HG02970 (cell line): ENCODE measurements around the gene NTHL1.

Source experiments
- ATAC-seq: cut with Tn5 transposase; IDR thresholded peaks from one replicate; pipeline ENCODE4 v1.9.1; 2021; ENCODE audit warnings: mild to moderate bottlenecking, moderate library complexity, moderate number of reproducible peaks; ENCODE audit not compliant: unreplicated experiment, low FRiP score

Gene NTHL1

GRCh38 chr16:2070576-2071453 is 23.2 kb upstream of the NTHL1 start:
- no peak for ATAC-seq

DNA sequence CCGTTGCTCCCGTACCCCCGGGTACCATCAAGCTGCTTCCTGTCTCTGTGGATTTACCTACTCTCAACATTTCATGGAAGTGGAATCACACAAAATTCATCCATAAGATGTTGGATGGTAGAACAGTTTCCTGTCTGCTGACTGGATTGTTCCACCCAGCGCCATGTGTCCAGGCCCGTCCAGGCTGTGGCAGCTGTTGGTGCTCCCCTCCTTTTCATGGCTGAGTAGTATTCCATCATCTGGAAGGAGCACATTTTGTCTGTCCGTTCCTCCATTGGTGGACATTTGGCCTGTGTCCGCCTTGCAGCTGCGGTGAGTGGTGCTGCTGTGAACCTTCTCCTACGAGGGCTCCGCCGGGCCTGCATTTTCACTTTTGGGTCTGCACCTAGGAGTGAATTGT is 18.5 kb upstream of the NTHL1 start:
- no peak for ATAC-seq

DNA sequence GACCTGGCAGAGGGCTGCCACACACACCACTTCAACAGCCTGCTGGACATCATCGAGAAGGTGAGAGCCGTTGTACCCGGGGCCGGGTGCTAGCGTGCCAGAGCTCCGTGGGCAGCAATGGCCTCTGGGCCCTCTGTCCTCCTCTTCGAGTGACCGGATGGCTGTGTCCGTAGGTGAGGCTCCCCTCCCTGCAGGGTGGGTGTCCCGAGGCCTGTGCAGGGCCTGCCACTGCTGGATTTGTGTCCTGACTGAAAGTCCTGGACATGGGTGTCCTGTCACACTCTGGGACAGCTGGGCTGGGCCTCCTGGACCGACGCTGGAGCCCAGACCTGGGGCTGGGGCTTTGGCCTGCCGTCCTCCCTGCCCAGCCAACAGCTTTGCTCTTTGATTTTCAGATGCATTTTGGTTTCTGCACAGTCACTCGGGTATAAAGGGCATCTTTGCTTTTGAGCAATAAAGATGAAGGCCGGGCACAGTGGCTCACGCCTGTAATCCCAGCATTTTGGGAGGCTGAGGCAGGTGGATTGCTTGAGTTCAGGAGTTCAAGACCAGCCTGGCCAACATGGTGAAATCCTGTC is 16.8 kb upstream of the NTHL1 start:
- ATAC-seq, result no peak

- ATAC-seq, result no peak
These were observed 16.2 kb upstream of the NTHL1 start for GRCh38 chr16:2063861-2064260.

- no peak for ATAC-seq
These were observed 15.2 kb upstream of the NTHL1 start for GRCh38 chr16:2062801-2063200.

DNA sequence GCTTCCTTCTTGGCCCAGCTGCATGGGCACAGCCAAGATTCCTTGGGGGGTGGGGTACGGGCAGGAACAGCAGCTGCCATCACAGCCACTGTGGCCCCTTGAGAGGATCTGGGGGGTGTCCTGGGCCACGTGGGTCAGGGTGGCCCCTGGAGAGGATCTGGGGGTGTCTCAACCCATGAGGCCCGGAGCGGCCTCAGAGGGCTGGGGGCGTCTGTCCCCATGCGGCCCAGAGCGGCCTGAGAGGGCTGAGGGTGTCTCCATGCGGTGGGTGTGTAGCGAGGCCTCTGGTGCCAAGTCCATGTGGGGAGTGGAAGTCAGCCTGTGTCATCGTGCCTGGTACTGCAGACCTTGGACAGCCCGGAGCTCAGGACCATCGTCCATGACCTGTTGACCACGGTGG is 13.9 kb upstream of the NTHL1 start:
- ATAC-seq, result no peak

DNA sequence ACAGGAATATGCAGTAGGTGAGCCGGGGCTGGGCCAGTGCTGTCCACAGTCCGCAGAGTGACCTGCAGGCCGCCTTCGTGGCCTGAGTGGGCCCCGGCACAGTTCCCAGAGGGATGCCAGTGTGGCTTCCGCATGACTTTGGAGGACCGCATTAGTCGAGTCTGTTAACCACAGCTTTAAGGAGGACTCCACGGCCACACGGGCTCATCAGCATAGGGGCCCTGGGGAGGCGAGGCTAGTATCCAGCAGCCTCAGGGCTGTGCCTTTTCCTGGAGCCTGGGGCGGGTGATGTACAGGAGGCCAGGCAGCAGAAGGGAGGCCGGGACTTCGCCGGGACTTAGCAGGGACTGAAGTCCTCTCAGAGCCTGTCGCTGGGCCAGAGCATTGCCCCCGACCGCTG is 13.4 kb upstream of the NTHL1 start:
- ATAC-seq, result no peak

DNA sequence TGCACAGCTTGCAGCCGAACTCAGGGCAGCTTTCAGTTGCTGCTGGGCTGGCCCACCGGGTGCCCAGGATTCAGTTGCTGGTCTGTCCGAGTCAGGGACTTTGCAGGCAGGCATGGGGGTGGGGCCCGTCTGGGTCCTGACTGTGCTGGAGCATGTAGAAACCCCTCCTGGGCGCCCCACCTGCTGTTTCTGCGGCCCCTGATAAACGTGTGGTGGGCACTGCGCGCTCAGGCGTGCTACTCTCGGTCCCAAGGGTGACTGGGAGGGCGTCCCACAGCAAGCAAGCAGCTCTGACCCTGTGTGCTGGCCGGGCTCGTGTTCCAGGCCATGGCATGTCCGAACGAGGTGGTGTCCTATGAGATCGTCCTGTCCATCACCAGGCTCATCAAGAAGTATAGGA is 12.7 kb upstream of the NTHL1 start:
- ATAC-seq, result no peak

DNA sequence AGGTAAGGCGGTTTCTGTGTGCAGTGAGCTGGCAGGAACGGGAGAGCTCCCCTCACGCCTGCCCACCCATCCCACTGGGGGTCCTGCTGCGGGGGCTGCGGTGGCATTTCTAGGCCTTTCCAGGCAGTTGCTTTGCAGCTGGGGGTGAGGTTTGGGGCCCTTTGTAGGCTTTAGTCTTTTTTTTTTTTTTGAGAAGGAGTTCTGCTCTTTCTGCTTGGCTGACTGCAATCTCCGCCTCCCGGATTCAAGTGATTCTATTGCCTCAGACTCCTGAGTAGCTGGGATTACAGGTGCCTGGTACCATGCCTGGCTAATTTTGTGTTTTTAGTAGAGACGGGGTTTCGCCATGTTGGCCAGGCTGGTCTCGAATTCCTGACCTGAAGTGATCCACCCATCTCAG is 11.2 kb upstream of the NTHL1 start:
- no peak for ATAC-seq

DNA sequence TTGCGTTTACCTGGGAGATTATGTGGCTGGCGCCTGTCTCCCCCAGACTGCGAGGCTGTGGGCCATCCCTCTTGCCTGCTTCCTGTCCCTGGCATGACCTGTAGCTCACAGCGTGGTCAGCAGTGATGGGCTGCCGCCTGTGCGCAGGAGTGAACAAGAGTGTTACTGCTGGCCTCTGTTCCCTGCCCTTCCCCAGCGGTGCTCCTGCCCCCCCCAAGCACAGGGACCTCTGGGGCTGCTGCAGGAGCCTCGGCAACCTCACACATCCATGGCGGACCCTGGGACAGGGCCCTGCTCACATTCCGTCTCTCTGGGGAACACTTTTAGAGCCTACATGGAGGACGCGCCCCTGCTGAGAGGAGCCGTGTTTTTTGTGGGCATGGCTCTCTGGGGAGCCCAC is 10.8 kb upstream of the NTHL1 start:
- ATAC-seq, result no peak

GRCh38 chr16:2057438-2057837 is 9.8 kb upstream of the NTHL1 start:
- no peak for ATAC-seq

GRCh38 chr16:2056681-2057407 is 9.2 kb upstream of the NTHL1 start:
- ATAC-seq, result no peak

DNA sequence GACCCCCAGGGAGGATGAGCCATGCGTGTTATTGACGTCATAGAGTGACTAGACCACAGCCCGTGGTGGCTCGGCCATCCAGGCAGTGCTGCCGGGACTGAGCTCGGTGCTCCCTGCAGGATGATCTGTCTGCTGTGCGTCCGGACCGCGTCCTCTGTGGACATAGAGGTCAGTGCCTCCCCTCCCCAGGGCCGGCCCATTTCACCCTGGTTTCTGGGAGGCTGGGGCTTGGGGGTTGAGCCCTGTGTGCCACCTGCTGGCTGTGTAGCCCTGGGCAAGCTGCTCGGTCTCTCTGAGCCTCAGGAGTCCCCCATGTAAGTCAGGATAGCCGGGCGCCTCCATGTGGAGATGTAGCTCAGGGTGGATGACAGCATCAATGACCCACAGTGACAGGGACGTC is 8.4 kb upstream of the NTHL1 start:
- no peak for ATAC-seq

DNA sequence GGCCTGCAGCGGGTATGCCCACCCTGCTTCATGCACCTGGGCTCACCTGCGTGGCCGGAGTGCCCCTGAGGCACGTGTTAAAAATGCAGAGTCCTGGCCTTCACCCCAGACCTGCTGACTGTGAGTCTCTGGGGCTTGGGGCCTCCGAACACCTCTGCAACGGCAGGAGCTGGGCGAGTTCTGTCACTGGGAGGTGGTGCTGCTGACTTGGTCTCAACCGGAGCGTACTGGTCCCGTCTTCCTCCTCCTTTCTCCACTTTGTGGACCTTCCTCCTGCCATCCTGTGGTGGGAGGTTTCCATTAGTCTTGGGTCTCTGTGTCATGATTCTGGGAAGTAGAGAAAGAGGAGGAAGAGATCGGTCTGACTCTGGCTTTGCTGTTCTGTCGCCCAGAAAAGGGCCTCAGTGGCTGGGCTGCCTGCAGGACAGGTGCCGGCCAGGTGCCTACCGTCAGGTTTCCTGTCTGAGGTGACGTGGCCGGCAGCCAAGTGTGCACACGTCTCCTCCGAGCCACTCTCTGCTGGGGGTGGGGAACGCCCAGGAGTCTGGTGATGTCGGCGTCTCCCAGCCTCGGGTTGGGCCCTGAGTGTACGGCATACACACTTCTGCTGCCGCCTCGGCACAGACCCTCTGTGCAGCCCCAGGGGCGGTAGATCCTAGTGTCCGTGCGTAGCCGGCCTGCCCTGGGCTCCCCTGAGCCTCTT is 7.1 kb upstream of the NTHL1 start:
- no peak for ATAC-seq

DNA sequence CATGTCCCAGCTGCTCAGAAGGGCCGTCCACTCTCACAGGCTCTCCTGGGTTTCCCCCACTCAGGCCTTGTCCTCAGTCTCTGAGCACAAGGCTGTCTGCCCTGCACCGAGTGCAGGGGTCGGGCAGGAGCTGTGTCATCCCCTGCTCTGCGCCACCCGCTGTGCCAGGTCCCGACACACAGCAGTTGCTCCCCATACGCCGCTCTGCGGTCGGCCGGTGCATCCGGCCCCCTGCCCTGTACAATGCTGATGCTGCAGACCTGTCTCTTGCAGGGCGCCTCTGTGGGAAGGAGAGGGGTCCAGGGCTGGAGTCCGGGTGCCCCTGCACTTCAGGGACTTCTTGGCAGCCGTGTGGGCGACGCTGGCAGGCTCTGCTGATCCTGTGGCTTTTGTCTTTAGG is 6.3 kb upstream of the NTHL1 start:
- no peak for ATAC-seq

DNA sequence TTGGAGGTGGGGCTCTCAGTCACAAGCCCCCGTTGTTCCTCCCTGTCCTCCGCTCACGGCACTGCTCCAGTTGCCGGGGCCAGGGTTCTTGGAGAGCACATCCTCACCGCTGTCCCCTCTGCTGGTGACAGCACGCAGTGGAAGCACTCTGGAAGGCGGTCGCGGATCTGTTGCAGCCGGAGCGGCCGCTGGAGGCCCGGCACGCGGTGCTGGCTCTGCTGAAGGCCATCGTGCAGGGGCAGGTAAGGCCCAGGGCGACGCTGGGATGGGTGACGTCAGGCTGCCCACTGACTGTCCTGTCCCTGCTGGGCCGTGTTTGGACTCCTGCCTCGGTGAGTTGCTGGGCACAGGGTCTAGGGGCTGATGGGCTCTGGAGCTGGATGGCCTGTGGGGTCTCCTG is 5.6 kb upstream of the NTHL1 start:
- no peak for ATAC-seq

GRCh38 chr16:2048116-2048543 is 496 bp upstream of the NTHL1 start:
- no peak for ATAC-seq

- ATAC-seq, result no peak
These were observed 723 bp downstream of the NTHL1 start for GRCh38 chr16:2046893-2047329.

DNA sequence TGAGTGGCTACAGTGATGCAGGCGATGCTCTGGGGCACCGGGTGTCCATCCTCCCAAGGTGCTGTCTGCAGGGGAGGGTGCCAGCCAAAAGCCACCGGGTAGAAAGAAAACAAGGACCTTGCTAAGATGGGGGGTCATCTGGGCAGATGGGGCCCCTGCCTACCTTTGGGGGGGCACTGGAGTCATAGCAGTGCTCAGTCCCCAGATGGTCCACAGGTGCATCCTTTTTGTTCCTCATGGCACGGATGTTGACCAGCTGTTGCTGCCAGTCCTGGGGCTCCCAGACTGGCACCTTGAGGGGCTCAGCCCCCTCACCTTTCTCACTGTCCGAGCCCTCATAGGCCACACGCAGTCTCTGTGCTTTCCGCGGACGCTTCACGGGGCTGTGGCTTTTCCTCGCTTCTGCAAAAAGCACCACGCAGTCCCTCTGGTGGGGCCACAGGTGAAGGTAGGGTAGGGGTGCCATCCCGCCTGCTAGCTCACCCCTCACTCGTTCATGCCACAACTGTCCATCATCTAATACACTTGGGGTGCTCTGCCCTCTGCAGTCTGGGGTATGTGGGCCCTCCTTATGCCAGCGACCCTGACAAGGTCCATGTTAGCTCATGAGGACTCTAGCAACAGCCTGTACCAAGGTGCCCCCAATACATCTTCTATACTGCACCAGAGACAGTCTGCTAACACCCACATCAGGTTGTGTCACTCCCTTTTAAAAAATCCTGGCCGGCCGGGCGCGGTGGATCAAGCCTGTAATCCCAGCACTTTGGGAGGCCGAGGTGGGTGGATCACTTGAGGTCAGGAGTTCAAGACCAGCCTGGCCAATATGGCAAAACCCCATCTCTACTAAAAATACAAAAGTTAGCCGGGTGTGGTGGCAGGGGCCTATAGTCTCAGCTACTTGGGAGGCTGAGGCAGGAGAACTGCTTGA is 1.4 kb downstream of the NTHL1 start:
- no peak for ATAC-seq

DNA sequence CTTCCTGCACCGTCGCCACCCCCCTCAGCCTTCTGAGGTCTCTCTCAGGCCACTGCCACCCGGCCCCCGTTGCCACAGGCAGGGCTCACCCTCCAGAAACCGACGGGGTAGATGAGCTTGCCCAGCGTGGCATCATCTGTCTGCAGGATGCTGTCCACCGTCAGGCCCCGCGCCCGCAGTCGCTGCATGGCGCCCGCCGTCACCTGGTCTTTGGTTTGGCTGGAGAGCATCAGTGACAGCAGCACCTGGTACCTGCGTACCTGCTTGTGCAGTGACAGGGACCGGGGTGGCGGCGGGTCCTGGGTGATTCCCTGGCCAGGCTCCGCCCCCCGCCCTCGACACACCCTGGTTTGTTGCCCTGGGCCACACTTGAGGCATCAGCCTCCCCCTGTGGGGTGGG is 3.1 kb downstream of the NTHL1 start:
- no peak for ATAC-seq
